Stromal cell of bone marrow (primary cell): ENCODE data around the gene PPP1CA.

Experiments
- DNase-seq: peaks from one replicate; pipeline ENCODE4 v3.0.0-alpha.2; 2012; ENCODE audit warnings: low read depth

Gene PPP1CA

DNA sequence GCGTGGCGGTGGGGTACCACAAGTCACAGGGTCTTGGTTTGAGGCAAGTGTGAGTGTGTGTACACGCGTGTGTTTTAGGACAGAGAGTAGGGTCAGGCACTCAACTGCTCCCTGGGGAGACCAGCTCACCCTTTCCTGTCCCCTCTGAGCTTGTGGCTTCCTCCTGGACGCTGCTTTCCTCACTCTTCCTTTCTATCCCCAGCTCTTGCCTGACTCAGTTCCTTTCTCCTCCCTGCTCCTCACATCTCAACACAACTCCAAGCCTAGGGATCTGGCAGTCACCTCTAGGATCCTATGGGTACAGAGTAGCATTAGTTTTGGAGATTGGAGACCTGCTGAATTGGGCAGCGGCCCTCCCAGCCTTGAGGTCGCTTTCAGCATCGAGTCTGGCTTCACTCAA, 32.4 kb downstream of the PPP1CA start:
- DNase-seq: no peak

DNA sequence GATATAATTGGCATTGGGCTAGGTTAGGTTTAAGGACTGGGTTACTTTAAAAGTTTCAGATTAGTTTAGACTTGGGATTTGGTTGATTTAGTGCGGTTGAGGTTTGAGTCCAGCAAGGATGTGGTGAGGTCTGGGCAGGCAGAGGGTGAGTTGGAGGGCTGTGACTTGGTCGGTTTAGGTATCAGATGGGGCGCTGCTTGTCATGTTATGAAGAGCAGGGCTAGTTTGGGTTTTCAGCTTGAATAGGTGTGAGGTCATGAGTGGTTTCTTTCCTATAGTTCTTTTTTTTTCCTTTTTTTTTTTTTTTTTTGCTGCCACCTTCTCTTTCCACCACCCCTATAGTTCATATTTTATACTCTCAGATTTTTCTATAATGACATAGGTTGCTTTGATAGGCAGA, 33.0 kb downstream of the PPP1CA start:
- DNase-seq: no peak

DNA sequence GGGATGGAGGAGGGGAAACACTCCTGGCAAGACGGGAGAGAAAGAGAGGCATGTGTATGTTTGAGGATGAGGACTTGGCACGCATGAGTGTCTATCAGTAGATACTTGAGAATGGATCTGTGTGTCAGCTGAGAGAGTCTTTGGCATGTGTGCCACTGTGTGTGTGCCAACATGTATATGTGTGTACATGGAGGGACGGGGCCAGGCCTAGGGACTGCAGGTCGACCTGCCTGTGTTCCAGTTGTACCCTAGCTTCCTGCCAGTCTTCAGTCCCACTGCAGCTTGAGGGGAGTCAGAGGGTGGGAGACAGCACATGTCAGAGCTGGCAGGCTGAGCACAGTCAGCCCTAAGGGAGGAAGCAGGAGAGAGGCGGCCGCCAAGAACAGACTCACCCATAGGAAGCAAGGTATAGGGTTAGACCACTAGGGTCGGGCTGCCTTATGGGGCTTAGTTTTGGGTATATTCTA, 33.9 kb downstream of the PPP1CA start:
- no peak for DNase-seq

DNA sequence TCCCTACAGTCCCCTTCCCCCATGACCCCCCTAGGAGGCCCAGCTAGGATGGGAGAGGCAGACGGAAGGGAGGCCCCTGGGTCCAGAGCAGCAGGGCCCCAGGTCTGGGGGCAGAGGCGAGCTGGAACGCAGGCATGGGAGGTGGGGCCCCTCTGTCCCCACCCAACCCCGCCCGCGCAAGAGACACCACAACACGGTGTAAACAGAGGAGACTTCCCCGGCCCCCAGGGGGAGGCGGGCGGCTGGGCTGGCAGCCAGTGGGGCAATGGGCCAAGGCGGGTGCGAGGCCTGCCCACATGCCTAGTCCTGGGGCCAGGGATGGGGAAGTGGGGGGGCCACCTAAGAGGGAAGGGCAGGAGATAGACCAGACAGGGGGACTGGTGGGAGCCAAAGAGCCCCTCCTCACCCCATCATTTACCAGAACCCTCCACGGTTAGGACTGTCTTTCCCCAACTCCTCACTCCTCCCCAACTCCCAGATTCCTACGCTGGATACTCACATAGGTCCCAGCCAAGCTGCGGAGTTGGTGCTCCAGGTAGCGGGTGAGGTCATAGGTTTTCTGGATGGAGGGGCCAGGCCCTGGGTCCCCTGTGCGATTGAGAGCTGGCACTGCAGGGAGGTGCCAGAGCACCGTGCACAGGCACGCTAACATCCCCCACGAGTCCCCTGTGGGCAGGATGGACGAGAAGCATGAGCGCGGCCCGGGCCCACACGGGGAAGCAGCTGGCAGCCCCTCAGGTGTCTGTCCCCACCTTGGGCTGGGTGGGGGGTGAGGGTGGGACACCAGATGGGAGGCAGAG, 34.5 kb downstream of the PPP1CA start:
- no peak for DNase-seq

DNA sequence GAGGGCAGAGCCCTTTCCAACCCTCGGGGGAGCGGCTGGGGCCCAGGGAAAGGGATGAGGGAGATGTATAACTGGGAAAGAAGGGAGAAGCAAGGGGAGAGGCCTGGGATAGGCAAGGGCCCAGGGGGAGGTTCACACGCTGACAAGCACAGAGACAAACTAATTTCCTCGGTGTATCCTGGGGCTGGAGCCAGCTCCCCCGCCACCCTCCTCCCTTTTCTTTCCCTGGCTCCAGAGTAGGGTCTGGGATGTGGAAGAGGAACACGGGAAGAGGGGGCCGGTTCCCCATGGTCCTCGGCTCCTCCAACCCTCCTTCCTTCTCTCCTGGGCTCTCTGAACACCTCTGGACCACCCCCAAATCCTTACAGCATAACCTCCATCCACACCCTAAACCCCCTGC, 35.1 kb downstream of the PPP1CA start:
- no peak for DNase-seq

DNA sequence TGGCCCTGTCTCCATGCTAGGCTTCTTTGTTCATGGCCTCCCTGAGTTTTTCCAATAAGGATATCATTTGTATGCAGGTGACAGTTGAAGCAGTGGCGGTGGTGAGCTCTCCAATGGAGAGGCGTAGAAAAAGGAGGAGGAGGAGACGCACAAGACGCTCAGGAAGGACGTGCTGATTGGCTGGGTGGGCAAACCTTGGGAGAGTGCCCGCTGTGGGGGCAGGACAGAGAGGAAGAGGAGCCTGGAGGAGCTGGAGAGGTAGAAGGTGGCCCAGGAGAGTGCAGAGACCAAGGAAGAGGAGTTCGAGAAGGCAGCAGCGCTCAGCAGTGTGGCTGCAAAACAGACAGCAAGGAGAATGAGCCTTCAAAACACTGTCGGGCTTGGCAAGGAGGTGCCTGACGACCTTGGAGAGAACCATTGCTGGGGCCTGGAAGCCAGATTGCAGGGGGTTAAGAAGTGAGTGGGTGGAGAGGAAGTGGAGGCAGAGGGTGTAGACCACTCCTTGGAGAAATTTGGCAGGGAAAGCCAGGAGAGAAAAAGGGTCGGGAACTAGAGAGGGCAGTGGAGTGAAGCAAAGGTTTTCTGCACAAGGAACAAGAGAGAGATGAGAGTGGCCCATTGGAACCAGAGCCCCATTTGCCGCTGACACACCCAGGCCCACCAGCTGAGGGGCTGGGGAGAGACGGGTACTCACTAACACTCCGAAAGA, 35.8 kb downstream of the PPP1CA start:
- DNase-seq: no peak

DNA sequence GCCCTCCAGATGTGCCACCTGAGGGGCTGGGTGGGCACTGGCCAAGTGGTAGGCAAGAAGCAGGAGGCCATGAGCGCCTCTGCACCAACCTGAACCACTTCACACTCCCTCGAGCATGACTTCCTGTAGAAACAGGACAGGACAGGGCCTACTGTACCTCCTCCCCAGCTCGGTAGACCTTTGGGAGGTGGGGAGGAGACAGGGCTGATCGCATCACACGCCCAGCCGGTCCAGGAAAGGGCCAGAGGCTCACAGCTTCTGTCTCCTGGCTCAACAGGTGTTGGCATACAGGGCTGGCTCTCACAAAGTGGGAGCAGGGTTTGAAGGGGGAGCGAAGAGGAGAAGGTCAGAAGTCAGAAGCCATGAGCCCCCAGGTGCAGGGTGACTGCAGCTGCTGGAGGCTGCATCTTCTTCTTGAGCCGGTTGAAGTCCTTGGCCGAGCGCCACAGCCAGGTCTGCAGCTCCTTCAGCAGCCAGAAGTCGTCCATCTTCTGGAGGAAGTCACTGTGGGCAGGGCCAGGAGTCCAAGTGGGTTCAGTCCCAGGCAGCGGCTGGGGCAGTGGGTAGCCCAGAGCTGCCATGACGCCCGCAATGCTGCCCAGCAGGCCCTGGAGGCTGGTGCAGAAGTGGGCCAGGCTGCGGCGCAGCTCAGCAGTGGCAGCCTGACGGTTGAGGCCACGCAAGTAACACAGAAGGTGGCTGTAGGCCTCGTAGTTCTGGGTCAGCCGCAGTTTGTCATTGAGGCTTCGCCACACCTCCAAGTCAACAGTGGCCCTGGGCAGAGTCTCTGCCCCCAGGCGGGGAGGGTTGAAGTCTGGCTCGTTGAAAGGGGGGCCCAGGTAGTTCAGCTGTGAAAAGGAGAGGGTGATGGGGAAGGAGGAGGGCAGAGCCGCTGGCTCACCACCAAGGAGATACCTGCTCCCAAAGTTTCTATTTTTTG, 36.6 kb downstream of the PPP1CA start:
- no peak for DNase-seq

DNA sequence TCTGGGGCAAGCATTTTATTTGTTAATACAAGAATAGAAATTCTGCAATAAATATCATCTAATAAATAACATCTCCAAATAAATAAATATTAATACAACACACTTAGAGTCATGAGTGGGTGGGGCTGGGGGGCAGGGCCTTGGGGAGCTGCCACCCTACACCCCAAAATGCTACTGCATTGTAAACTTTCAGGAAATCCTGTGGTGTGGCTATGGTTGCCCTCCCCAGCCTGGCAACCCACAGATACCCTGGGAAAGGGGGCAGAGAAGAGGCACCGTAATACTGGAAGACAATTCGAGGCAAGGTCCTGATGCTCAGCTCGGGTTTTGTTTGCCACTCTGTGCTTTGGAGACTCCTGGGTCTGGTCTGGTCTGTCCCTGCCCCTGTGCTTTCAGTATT, 37.5 kb downstream of the PPP1CA start:
- DNase-seq: no peak

DNA sequence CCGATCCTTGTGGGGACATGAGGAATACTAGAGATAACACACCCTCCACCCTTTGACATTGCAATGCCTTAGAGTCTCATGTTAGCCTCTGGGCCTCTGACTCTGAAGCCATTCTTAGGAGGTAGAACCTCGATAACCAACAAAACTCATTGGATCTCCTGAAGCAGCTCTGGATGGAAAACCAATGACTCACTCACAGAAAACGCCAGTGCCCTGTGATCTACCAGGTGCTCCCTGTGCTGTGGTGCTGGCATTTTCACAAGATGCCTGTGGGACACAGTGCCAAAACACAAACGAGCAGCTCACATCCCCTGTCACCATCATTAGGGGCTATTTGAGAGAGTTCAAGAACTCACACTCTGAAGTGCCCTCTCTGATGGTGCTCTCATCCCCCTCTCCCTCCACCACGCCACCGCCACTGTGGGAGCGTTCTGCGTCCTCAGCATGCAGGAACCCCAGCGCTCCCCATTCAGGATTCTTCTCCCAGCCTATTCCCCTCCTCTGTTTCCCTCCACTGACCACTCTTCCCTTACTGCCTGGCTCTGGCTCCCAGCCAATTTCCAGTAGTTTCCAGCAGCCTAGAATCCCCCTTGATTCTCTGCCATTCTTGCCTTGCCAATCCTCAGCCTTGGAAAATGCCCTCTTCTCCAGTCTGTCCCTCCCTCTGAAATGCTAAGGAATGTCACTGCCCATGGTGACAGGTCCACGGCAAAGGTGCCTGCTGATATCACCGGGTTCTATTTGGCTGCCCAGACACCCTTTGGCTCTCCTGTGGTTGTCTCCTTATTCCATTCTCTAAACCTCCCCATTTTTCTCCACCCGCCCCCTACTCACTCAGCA, 43.6 kb downstream of the PPP1CA start:
- DNase-seq: no peak

DNA sequence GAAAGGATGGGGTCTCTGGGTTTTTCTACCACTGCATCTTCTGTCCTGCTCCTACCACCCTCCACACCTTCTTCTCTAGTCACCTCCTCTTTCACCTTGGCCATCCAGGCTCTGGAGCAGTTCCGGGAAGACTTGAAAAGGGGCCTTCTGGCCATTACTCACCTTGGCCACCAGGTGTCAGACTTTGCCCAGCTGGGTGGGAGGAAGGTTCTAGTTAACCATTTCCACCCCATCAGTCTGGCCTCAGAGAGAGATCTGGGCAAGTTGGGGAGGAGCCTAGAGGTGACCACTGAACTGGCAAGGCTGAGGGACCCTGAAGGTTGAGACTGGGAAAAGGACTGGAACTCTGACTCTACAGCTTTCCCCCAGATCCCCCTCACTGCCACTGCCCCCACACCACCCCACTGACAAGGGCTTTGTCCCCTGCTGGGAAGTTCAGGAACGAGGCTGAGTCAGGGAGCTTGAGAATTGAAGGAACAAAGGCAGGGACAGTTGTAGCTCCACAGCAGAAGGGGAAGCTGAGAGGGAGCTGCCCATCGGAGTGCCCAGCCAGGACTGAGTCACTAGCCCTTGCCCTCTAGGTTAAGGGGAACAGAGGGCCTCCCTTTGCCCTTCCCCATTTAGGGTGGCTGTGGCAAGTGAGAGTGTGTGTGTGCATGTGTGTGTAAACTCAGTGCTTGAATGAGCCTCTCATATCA, 44.6 kb downstream of the PPP1CA start:
- DNase-seq: peak; percentile 56

DNA sequence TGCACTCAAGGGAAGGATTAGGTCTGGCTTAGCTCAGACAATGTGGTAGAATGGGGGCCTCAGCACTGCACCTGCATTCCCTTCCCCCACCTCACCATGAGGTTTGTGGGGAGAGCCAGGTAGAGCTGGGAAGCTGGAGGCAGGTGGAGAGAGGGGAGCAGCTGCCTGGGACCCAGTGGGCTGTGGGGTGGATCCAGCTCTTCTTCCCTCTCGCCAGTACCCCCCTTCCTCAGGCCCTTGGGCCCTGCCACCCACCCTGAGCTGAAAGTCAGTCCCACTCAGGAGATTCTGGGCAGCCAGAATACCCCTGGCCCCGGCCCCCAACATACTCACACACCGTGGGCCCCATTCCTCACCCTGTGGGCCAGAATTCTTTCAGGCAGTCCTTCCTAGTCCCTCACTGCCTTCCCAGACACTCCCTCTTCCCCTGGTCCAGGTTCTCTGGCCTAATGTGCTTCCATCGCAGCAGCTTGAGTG, 45.2 kb downstream of the PPP1CA start:
- DNase-seq: no peak

DNA sequence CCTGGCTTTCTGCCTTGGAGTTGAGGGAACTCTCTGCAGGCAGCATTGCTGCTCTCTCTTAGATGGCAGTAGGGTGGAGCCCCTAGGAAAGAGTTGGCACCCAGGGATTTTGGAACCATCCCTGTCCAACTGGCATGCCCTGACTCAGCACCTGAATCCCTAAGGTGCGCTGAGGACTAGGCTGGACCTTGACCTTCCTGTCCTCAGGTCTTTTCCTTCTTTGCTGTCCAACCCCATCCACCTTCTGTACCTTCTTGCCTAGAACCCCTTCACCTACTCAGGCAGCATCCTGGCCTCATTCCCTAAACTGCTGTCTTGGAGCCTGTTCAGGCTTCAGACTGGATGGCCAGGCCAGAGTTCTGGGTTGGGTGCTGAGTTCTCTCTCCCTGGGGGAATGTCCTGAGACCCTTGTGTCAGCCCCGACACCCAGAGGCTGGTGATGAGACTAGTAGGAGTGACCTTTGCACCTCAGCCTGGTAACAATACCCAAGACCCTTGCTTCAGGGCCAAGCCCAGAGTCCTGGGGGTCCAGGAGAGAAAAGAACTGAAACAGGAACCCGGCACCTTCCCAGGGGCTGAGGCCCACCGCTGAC, 45.8 kb downstream of the PPP1CA start:
- DNase-seq: no peak

DNA sequence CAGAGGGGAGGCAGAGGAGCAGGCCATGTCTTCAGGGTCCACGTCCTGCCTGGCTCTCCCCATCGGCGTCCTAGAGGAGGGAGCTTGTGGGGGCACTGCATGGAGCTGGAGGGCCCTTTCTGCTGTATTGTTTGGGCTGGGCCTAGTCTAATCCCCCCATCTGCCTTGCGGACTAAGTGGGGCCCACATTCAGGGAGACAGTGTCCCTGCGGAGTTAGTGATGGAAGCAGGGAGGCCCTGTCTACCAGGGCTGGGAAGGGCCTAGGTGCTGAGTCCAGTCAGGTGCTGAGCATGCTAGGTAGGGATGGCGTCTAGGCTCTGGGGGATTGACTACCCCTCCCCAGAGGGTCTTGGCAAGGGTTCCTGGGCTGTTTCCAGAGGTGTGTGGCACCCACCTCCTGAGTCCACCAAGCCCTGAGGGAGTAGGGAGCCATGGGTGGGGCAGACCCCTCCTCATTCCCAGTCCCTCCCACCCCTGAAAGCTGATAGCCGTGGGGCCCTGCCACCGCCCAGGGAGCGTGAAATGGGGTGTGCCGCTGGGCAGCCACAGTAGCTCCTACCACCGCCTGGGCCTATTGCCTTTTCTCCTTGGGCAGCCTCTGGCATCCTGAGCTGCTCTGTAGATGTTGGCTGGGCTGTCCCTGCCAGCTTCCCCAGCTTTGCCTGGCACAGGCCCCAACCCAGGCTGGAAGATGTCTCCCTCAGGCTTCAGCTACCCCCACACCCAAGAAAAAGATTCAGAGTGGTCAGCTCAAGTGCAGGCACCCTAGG, 46.5 kb downstream of the PPP1CA start:
- DNase-seq: no peak

DNA sequence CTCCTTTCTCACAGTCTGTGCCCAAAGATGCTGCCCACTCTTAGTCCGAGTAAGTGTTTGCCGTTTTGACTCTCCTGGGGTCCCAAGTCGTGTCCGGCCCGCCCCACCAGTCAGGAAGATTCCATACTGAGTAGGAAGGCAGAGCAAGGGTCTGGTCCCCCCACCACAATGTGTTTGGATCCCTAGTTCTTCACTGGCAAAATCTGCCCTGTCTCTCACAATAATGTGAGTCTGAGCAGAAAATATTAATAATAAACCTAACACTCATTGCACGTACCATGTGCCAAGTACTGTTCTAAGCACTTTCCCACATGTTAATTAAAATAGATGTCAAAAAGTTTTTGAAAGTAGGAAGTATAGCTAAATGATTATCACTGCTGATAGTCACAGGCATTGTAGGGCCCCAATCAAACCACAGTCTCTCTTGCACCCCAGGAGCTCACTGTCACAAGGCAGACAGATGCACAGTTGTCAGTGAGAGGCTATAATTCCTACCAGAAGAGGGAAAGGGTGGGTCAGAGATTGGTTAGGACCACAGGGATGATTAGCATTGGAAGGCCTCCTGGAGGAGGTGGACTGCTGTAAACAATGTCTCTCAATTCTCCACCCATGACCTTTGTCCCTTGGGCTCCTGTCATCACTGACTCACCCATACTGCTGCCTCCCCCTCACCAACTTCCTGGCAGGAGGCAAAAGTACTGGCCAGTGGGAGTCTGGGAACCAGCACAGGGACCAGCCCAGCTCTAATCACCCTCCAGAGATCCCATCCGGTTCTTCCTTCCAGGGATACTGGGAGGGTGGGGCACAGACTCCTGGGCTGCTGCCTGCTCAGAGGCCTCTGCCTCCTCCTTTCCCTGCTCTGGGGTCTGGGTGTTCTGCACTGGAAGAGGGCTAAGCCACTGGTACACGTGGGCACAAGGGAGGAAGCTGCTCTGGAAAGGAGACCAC, 47.3 kb downstream of the PPP1CA start:
- peak; percentile 97 for DNase-seq

DNA sequence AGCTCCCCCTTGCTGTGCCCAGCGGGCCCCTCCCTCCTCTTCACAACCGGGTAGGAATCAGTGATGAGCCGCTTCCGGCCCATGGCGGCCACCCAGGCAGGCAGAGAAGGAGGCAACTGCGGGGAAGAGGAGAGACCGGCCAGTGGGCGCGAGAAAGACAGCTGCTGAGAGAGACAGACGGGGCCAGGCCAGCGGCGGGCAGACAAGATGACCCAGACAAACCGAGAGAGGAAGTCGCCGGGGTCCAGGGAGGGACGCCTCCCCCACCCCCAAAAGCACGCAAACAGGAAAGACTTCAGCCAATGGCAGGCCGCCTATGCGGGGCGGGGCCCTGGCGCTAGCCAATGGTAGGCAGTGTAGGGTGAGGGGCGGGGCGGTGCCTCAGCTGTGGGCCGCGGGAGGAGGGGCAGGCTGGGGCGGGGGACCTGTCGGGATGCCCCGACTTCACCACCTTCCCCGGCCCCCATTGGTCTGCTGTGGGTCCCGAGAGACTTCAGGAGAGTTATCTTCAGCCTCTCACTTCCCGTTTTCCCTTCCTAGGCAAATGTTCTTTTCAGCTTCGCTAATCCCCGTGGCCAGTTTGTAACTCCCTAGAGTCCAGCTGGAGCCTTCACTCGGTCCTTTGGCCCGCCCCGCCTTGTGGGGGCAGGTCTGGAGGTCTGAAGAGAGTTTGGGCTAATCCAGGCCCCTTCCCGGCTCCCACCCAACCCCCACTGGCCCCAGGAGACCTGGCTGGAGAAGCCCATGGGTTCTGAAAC, 48.2 kb downstream of the PPP1CA start, which contains the start of gene POLD4:
POLD4 (minus strand) TSS at position 230 of the 758 bp plus-strand sequence; CDS start at position 83, 147 bp downstream.
- peak; percentile 88 for DNase-seq

DNA sequence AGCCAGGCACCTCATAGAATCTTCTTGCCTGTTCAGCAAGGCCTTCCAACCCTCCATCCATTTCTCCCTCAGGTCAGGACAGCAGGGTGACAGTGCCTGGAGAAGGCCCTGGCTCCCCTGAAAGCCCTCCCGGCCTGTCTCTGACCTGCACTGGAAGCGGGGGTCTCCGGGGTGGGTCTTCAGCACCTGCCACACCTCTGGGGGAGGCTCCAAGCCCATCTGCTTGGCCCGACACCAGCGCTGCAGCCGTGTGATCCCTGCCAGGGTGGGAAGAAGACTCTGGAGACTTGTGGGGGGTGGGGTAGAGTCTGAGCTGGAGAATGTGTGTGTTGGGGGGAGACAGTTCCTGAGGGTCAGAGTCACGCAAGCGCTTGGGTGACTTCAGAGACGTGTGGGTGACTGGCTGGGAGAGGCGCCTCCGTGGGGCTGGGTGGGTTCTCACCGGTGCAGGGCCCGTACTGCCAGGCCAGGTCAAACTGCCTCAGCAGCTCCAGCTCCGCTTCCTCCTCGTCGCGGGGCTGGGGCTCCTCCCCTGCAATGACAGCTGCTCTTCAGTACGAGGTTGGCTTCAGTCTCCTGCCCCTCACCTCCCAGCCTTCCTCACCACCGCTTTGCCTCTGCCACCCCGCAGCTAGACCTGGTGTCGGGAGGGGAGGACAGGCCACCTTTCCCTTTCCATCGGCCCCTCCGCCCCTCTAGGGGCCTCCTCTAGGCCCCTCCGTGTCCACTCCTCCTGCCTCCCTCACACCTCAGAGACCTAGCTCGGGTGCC, 48.9 kb downstream of the PPP1CA start:
- DNase-seq: no peak
